Medulla oblongata (tissue), 1 donor: ENCODE results near the gene STIM1.
"Not testable (repeated sequence)": the region's sequence is repeated elsewhere in the genome, so short reads cannot be mapped to it uniquely, and the experiment has no call there.

ENCODE experiments used
- DNase-seq: peaks from one replicate; pipeline ENCODE4 v3.0.0-alpha.2; 2015; ENCODE audit errors: extremely low spot score

STIM1 gene

DNA sequence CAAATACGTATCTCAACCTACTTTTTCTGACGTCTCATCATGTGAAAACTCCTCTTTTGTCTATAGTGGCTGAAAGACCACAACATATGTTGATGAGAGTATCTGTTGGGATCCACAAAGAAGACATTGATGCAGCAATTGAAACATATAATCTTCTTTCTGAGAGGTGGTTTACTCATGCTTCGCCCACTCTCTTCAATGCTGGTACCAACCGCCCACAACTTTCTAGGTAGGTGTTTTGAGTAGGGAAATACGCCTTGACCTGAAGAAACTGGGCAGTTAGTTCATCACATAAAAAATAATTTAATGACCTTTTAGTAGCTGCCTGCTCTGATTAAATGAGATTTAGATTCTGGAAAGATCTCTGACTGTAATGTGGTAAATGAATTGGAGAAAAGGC is 256.4 kb downstream of the STIM1 start:
- no peak for DNase-seq

- no peak for DNase-seq
Measured at GRCh38 chr11:4115128-4115527, 259.7 kb downstream of the STIM1 start.

DNA sequence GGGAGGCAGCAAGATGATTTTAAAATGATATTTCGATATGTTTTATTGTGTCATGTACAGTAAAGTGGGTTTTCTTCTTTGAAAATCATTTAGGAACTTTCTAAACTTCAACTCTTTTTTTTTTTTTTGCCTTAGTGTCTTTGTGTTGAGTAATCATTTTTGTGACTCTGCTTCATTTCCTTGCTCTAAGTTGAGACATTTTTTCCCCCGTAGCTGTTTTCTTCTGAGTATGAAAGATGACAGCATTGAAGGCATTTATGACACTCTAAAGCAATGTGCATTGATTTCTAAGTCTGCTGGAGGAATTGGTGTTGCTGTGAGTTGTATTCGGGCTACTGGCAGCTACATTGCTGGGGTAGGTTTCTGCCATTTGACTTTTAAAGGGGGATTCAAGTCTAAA is 262.6 kb downstream of the STIM1 start:
- no peak for DNase-seq

DNA sequence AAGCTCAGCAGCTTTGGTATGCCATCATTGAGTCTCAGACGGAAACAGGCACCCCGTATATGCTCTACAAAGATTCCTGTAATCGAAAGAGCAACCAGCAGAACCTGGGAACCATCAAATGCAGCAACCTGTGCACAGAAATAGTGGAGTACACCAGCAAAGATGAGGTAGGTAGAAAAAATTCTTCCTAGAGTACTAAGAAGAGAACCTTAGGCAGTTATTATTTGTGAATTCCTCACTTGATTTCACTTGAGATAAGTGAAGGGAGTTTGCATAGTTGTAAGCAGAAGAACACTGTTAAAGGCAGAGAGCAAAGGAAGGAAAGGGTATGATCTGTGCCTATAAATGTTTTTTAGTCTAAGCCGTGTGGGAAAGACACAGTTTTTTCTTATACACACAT is 267.8 kb downstream of the STIM1 start:
- no peak for DNase-seq

DNA sequence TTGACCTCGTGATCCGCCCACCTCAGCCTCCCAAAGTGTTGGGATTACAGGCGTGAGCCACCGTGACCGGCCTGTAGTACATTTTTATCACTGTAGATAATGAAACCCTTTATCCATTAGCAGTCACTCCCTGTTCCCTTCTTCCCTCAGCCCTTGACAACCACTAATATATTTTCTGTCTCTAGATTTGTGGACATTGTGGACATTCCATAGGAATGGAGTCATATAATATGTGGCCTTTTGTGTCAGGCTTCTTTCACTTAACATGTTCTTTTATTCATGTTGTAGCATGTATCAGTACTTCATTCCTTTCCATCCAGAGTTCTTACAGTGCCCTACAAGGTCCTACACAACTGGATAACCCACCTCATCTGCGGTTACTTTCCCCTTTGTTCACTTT is 269.7 kb downstream of the STIM1 start:
- no peak for DNase-seq

- no peak for DNase-seq
Measured at GRCh38 chr11:4127357-4127756, 271.9 kb downstream of the STIM1 start.

- not testable (repeated sequence) for DNase-seq
Measured at GRCh38 chr11:4130219-4130618, 274.8 kb downstream of the STIM1 start.

DNA sequence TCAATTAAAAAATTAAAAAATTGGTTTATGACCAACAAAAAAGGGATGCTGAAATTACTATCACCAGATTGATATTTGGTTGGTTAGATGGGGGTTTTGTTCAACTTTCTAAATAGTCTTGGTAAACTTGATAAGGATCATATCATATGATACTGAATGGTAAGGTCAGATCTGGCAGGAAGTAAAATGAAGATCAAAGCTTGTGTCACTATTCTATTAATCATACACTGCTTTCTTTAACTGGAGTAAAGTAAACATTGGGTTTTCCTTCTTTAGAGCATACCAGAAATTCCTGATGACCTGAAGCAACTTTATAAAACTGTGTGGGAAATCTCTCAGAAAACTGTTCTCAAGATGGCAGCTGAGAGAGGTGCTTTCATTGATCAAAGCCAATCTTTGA is 279.3 kb downstream of the STIM1 start:
- no peak for DNase-seq

DNA sequence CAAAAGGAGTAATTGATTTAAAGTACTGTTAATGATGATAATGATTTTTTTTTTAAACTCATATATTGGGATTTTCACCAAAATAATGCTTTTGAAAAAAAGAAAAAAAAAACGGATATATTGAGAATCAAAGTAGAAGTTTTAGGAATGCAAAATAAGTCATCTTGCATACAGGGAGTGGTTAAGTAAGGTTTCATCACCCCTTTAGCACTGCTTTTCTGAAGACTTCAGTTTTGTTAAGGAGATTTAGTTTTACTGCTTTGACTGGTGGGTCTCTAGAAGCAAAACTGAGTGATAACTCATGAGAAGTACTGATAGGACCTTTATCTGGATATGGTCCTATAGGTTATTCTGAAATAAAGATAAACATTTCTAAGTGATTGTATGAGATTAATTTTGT is 283.0 kb downstream of the STIM1 start:
- no peak for DNase-seq

DNA sequence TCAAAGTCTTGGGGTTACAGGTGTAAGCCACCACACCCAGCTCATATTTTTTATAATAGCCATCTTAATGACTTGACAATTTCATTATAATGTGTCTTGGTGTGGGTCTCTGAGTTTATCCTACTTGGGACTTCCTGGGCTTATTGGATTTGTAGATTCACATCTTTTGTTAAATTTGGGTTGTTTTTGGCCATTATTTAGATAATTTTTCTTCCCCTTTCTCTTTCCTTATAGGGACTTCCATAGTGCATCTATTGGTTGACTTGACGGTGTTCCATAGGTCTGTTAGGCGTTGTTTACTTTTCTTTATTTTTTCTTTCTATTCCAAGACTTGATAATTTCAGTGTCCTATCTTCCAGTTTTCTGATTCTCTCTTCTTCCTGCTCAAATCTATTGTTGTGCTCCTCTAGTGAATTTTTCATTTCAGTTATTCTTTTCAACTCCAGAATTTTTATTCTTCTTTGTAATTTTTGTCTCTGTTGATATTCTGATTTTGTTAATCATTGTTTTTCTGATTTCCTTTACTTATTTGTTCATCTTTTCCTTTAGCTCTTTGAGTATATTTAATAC is 284.7 kb downstream of the STIM1 start:
- no peak for DNase-seq
